ENCODE data around the gene BCO1.

Gene BCO1

GRCh38 chr16:81204798-81205680, 33.5 kb upstream of the BCO1 start:
- in situ Hi-C loops (cut with MboI; ENCODE audit: low pct_unique_long_range_greater_than_20kb, low sequenced_read_pairs, unreplicated experiment), result no loop called here
- peak; percentile 75 for DNase-seq (ENCODE audit: low spot score)
- peak; percentile 87 for TF ChIP-seq CTCF (IDR thresholded peaks at IDR 0.05; ENCODE audit: extremely low read depth, insufficient read depth, missing control alignments)

- TF ChIP-seq CTCF (IDR thresholded peaks at IDR 0.05; ENCODE audit: extremely low read depth, insufficient read depth, missing control alignments), result no peak
- in situ Hi-C loops (cut with MboI; ENCODE audit: low pct_unique_long_range_greater_than_20kb, low sequenced_read_pairs, unreplicated experiment), result no loop called here
- no peak for DNase-seq (ENCODE audit: low spot score)
Observed at GRCh38 chr16:81207076-81207475, 31.4 kb upstream of the BCO1 start.

GRCh38 chr16:81210807-81211206, 27.7 kb upstream of the BCO1 start:
- no peak for DNase-seq (ENCODE audit: low spot score)
- in situ Hi-C loops (cut with MboI; ENCODE audit: low pct_unique_long_range_greater_than_20kb, low sequenced_read_pairs, unreplicated experiment), result no loop called here
- no peak for TF ChIP-seq CTCF (IDR thresholded peaks at IDR 0.05; ENCODE audit: extremely low read depth, insufficient read depth, missing control alignments)

DNA sequence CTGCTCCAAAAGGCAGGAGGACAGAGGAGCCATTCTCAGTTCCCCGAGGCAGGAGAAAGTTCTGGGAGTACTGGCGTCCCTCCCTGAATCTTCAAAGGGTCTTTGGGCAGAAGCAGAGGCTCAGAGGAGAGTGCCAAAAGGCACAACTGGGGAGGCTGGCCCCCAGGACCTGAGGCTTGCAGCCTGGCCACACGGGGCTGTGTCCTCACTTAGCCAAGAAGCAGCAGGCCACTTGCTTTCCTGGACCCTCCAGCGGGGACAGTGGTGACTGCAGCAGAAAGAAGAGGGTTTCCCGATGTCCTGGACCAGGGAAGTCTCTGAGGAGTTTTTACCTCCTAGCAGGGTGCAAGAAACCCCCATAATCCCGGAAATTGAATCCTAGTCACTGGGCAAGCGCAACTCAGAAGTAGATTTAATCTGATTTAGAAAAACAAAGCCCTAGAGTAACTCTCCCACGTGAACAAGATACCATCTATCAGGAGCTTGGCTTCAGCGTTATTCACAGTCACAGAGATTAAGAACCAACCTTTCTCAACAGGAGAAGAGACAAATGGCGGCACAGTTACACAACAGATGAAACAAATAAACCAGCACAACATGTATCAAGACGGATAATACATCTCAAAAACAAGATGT, 25.5 kb upstream of the BCO1 start:
- DNase-seq (ENCODE audit: low spot score), result no peak
- in situ Hi-C loops (cut with MboI; ENCODE audit: low pct_unique_long_range_greater_than_20kb, low sequenced_read_pairs, unreplicated experiment), result no loop called here
- TF ChIP-seq CTCF (IDR thresholded peaks at IDR 0.05; ENCODE audit: extremely low read depth, insufficient read depth, missing control alignments), result no peak

- peak; percentile 34 for TF ChIP-seq CTCF (IDR thresholded peaks at IDR 0.05; ENCODE audit: extremely low read depth, insufficient read depth, missing control alignments)
- no peak for DNase-seq (ENCODE audit: low spot score)
- in situ Hi-C loops (cut with MboI; ENCODE audit: low pct_unique_long_range_greater_than_20kb, low sequenced_read_pairs, unreplicated experiment), result no loop called here
Observed at GRCh38 chr16:81214745-81215166, 23.7 kb upstream of the BCO1 start.

GRCh38 chr16:81216114-81216513, 22.4 kb upstream of the BCO1 start:
- no peak for DNase-seq (ENCODE audit: low spot score)
- TF ChIP-seq CTCF (IDR thresholded peaks at IDR 0.05; ENCODE audit: extremely low read depth, insufficient read depth, missing control alignments), result no peak
- in situ Hi-C loops (cut with MboI; ENCODE audit: low pct_unique_long_range_greater_than_20kb, low sequenced_read_pairs, unreplicated experiment), result no loop called here

Measured in GM13977 (cell line).